Measurements from ENCODE around the gene KCNE1. TPM values are rescaled to one million over a fixed set of nuclear protein-coding genes. Genes with fewer than 3 reads are reported as not detected.
A peak's percentile ranks its signal among the peaks of the same experiment; 100 is the strongest.

KCNE1 gene
- total RNA-seq, 1 donor from 2014 or later = 0.46 TPM

DNA sequence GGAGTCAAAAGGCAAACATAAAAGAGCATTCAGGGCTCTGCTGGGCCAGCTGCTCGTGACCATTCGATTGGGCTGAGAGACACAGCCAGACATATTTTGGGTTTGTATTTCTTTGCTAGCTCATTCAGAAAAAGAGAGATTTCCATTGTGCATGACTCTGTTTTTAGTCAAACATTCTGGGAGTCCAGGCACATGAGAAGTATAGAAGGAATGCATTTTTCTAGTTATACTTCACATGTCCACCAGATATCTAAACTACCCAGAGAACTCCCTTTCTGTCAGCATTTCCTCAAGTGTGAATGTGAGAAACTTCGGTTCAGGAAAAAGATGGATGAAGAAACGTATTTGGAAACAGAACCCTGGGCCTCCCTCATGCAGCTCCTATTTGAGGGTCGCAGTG is 6.3 kb upstream of the KCNE1 start:
- intact Hi-C loops (cut with micrococcal nuclease) = no loop called here
- no peak overlapping the region for H3K4me3 Mint-ChIP-seq (ENCODE audit: low read depth)
- peaks cover 30% of the 10 kb centered on the region for H3K36me3 Mint-ChIP-seq (ENCODE audit: low read depth)
- H3K27me3 Mint-ChIP-seq (ENCODE audit: low read depth) = peaks cover 2% of the 10 kb centered on the region
- DNase-seq (ENCODE audit: low spot score) = no peak
- peaks cover 36% of the 10 kb centered on the region for H3K4me1 Mint-ChIP-seq (ENCODE audit: low read depth)
- no peaks in the 10 kb centered on the region for H3K9me3 Mint-ChIP-seq
- H3K27ac Mint-ChIP-seq = no peak overlapping the region

DNA sequence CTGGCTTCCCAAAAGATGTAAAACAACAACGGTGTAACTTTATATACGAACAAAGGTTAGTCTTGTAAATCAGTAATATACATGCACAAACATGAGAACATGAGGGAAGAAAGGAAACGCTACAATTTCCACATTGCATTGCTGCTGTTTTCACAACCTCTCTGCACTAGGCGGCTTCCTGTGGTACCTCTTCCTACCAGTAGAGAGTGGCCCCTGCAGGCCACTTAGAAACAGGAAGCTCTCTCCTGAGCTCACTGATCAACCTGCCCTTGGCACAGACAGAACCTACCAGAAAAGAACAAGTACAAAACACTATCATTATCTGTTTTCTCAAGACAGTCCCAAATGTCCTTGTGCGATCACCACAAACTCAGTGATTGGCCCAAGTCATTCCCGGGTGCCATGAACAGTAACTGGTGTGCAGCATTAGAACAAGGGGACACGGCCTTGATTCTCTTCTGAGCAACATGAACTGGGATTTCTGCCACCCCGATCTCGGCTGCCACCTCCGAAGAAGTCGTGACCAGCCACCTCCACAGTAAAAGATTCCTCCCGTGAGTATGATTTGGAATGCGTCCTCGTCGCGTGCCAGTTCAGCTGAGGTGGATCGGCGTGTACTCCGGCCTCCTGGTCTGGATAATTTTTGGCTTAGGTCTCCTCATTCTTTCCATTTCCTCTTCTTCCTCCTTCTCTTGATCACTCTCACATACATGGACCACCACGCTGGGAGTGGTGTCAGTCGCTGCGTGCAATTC is 5.7 kb upstream of the KCNE1 start:
- intact Hi-C loops (cut with micrococcal nuclease) = no loop called here
- Mint-ChIP-seq H3K4me3 (ENCODE audit: low read depth) (no peak overlapping the region), H3K4me1 (ENCODE audit: low read depth) (peaks cover 33% of the 10 kb centered on the region), H3K9me3 (no peaks in the 10 kb centered on the region), H3K27ac (peak overlapping the region; percentile 9), H3K36me3 (ENCODE audit: low read depth) (peaks cover 30% of the 10 kb centered on the region), H3K27me3 (ENCODE audit: low read depth) (peaks cover 2% of the 10 kb centered on the region)
- no peak for DNase-seq (ENCODE audit: low spot score)

- intact Hi-C loops (cut with micrococcal nuclease) = no loop called here
- no peak for DNase-seq (ENCODE audit: low spot score)
- peak overlapping the region; percentile 9 for H3K27ac Mint-ChIP-seq
- H3K27me3 Mint-ChIP-seq (ENCODE audit: low read depth) = peaks cover 2% of the 10 kb centered on the region
- H3K36me3 Mint-ChIP-seq (ENCODE audit: low read depth) = peaks cover 27% of the 10 kb centered on the region
- peaks cover 29% of the 10 kb centered on the region for H3K4me1 Mint-ChIP-seq (ENCODE audit: low read depth)
- H3K4me3 Mint-ChIP-seq (ENCODE audit: low read depth) = no peak overlapping the region
- H3K9me3 Mint-ChIP-seq = no peaks in the 10 kb centered on the region
Measured at GRCh38 chr21:34517039-34517438, 5.0 kb upstream of the KCNE1 start.

DNA sequence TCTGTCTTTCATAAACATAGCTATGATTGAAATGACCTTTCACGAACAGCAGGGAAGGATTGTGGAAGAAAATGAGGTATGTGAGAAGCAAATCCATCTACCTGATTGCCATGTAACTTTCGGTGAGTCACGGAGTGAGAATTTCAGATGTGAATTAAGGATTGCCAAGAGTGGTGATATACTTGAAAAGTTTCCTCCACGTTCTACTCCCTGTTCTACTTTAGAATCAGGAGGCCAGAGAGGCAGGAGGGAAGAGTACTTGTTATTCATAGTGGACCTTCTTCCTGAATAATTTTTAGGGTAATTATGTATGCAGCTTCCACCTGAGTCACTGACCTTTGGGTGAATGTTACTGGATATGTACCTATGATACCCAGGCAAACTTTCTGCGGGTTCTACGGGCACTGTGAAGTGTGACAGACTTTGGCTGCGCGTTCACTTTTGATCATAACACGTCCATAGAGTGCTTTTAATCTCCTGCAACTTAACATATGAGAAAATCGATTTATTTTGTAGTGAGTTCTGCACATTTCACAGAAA is 2.6 kb upstream of the KCNE1 start:
- no peak for DNase-seq (ENCODE audit: low spot score)
- peaks cover 26% of the 10 kb centered on the region for H3K4me1 Mint-ChIP-seq (ENCODE audit: low read depth)
- no peak overlapping the region for H3K4me3 Mint-ChIP-seq (ENCODE audit: low read depth)
- intact Hi-C loops (cut with micrococcal nuclease) = no loop called here
- H3K27me3 Mint-ChIP-seq (ENCODE audit: low read depth) = peaks cover 3% of the 10 kb centered on the region
- H3K36me3 Mint-ChIP-seq (ENCODE audit: low read depth) = peaks cover 14% of the 10 kb centered on the region
- H3K27ac Mint-ChIP-seq = no peak overlapping the region
- no peaks in the 10 kb centered on the region for H3K9me3 Mint-ChIP-seq

DNA sequence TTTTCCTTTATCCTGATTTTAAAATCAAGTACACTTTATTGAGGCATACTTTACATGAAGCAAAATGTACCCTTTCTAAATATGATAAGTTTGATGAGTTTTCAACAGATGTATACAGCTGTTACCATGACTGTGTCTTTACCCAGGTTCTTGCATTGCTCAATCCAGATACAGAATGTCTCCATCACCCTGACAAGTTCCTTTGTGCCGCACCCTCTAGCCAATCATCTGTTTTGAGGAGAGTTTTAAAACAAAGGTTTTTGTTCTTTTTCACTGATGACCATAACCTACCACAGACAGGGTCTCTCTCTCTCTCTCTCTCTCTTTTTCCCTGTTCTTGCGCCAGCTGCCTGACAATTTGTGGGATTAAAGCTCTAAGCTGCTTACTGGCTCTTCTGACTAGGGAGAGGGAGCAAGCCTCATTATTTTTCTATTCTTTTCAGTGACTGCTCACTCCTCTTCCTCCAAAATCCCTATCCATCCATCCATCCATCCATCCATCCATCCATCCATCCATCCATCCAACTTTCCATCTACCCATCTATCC is 1.2 kb upstream of the KCNE1 start:
- H3K4me1 Mint-ChIP-seq (ENCODE audit: low read depth) = peaks cover 25% of the 10 kb centered on the region
- H3K27me3 Mint-ChIP-seq (ENCODE audit: low read depth) = peaks cover 3% of the 10 kb centered on the region
- no peak for DNase-seq (ENCODE audit: low spot score)
- intact Hi-C loops (cut with micrococcal nuclease) = no loop called here
- H3K4me3 Mint-ChIP-seq (ENCODE audit: low read depth) = no peak overlapping the region
- no peak overlapping the region for H3K27ac Mint-ChIP-seq
- no peaks in the 10 kb centered on the region for H3K9me3 Mint-ChIP-seq
- peaks cover 14% of the 10 kb centered on the region for H3K36me3 Mint-ChIP-seq (ENCODE audit: low read depth)

- no peak for DNase-seq (ENCODE audit: low spot score)
- intact Hi-C loops (cut with micrococcal nuclease) = loop anchor here (2.0 kb wide), 1 partner anchor 72 kb away; no protein-coding TSS in a partner anchor
- Mint-ChIP-seq H3K27me3 (ENCODE audit: low read depth) (peaks cover 3% of the 10 kb centered on the region), H3K27ac (no peak overlapping the region), H3K4me3 (ENCODE audit: low read depth) (no peak overlapping the region), H3K36me3 (ENCODE audit: low read depth) (no peaks in the 10 kb centered on the region), H3K9me3 (no peaks in the 10 kb centered on the region), H3K4me1 (ENCODE audit: low read depth) (peaks cover 7% of the 10 kb centered on the region)
Measured at GRCh38 chr21:34511181-34511580, 829 bp downstream of the KCNE1 start.

GRCh38 chr21:34510148-34511142 is 1.6 kb downstream of the KCNE1 start:
- no peak overlapping the region for H3K27ac Mint-ChIP-seq
- DNase-seq (ENCODE audit: low spot score) = no peak
- peaks cover 7% of the 10 kb centered on the region for H3K4me1 Mint-ChIP-seq (ENCODE audit: low read depth)
- no peaks in the 10 kb centered on the region for H3K36me3 Mint-ChIP-seq (ENCODE audit: low read depth)
- H3K4me3 Mint-ChIP-seq (ENCODE audit: low read depth) = no peak overlapping the region
- intact Hi-C loops (cut with micrococcal nuclease) = loop anchor here (1.0 to 2.0 kb wide), 3 partner anchors 72 to 120 kb away; no protein-coding TSS in a partner anchor
- H3K9me3 Mint-ChIP-seq = no peaks in the 10 kb centered on the region
- H3K27me3 Mint-ChIP-seq (ENCODE audit: low read depth) = peaks cover 3% of the 10 kb centered on the region

- no peaks in the 10 kb centered on the region for H3K9me3 Mint-ChIP-seq
- no peaks in the 10 kb centered on the region for H3K4me1 Mint-ChIP-seq (ENCODE audit: low read depth)
- intact Hi-C loops (cut with micrococcal nuclease) = no loop called here
- H3K27me3 Mint-ChIP-seq (ENCODE audit: low read depth) = peaks cover 3% of the 10 kb centered on the region
- DNase-seq (ENCODE audit: low spot score) = no peak
- no peak overlapping the region for H3K4me3 Mint-ChIP-seq (ENCODE audit: low read depth)
- no peak overlapping the region for H3K27ac Mint-ChIP-seq
- no peaks in the 10 kb centered on the region for H3K36me3 Mint-ChIP-seq (ENCODE audit: low read depth)
Measured at GRCh38 chr21:34509151-34509550, 2.9 kb downstream of the KCNE1 start.

DNA sequence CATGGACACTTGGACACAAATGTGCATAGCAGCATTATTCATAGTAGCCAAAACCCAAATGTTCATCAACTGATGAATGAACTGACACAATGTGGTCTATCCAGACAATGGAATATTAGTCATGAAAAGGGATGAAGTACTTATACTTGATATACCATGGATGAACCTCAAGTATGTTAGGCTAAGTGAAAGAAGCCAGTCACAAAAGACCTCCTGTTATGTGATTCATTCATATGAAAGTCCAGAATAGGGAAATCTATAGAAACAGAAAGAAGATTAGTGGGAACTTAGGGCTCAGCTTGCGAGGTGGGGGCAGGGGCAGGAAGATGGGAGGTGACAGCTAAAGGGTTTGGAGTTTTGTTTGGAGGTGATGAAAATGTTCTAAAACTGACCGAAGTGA is 7.4 kb downstream of the KCNE1 start:
- no peaks in the 10 kb centered on the region for H3K9me3 Mint-ChIP-seq
- DNase-seq (ENCODE audit: low spot score) = no peak
- H3K27ac Mint-ChIP-seq = no peak overlapping the region
- no peaks in the 10 kb centered on the region for H3K36me3 Mint-ChIP-seq (ENCODE audit: low read depth)
- no peak overlapping the region for H3K4me3 Mint-ChIP-seq (ENCODE audit: low read depth)
- no peaks in the 10 kb centered on the region for H3K4me1 Mint-ChIP-seq (ENCODE audit: low read depth)
- H3K27me3 Mint-ChIP-seq (ENCODE audit: low read depth) = peaks cover 2% of the 10 kb centered on the region
- intact Hi-C loops (cut with micrococcal nuclease) = no loop called here

DNA sequence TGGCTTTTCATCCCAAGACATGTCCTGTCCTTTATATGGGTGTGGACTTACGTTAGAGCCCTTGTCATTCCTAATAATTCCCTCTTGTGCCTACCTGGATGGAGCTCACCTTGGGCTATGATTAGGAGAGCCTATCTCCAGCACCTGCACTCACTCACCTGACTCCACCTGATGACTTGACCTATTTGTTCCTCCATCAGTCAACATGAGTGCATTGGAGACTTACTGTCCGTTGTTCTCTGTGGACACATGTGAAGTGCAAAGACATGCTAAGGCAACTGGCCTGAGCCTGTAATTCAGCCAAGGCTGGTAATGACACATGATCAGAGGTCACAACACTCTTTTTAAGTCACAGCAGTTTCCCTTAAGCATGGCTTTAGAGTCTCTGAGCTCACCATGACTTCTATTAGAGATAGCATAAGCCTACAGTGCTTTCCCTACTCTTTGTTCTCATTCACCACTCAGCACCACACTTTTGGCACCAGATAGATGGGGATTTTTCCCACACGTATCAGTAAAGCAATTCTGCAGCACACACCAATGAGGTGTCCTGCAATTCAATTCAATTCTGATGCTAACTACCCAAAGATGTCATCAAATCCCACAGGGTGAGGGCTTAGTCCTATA is 9.4 kb downstream of the KCNE1 start:
- peaks cover 2% of the 10 kb centered on the region for H3K27me3 Mint-ChIP-seq (ENCODE audit: low read depth)
- no peaks in the 10 kb centered on the region for H3K4me1 Mint-ChIP-seq (ENCODE audit: low read depth)
- no peak overlapping the region for H3K4me3 Mint-ChIP-seq (ENCODE audit: low read depth)
- no peaks in the 10 kb centered on the region for H3K36me3 Mint-ChIP-seq (ENCODE audit: low read depth)
- DNase-seq (ENCODE audit: low spot score) = no peak
- peaks cover 11% of the 10 kb centered on the region for H3K9me3 Mint-ChIP-seq
- H3K27ac Mint-ChIP-seq = no peak overlapping the region
- intact Hi-C loops (cut with micrococcal nuclease) = no loop called here

- intact Hi-C loops (cut with micrococcal nuclease) = no loop called here
- H3K9me3 Mint-ChIP-seq = peaks cover 19% of the 10 kb centered on the region
- peaks cover 5% of the 10 kb centered on the region for H3K27me3 Mint-ChIP-seq (ENCODE audit: low read depth)
- no peaks in the 10 kb centered on the region for H3K36me3 Mint-ChIP-seq (ENCODE audit: low read depth)
- DNase-seq (ENCODE audit: low spot score) = no peak
- H3K4me1 Mint-ChIP-seq (ENCODE audit: low read depth) = no peaks in the 10 kb centered on the region
- no peak overlapping the region for H3K27ac Mint-ChIP-seq
- H3K4me3 Mint-ChIP-seq (ENCODE audit: low read depth) = no peak overlapping the region
Measured at GRCh38 chr21:34501716-34502115, 10.3 kb downstream of the KCNE1 start.

GRCh38 chr21:34500191-34500590 is 11.8 kb downstream of the KCNE1 start:
- H3K27me3 Mint-ChIP-seq (ENCODE audit: low read depth) = peaks cover 5% of the 10 kb centered on the region
- no peak overlapping the region for H3K4me3 Mint-ChIP-seq (ENCODE audit: low read depth)
- no peak overlapping the region for H3K27ac Mint-ChIP-seq
- H3K36me3 Mint-ChIP-seq (ENCODE audit: low read depth) = no peaks in the 10 kb centered on the region
- peaks cover 26% of the 10 kb centered on the region for H3K9me3 Mint-ChIP-seq
- intact Hi-C loops (cut with micrococcal nuclease) = no loop called here
- no peak for DNase-seq (ENCODE audit: low spot score)
- no peaks in the 10 kb centered on the region for H3K4me1 Mint-ChIP-seq (ENCODE audit: low read depth)

Measured in activated T-helper 2 cell treated with anti-CD3 and anti-CD28 coated beads, Interferon-gamma antibody, Interleukin-2, Interleukin-4, amounts not matched to agents 10 μg/mL and 5 μg/mL and 100 μg/mL, durations not matched to agents 14 hours and 24 hours and 36 hours (primary cell).